ENCODE measurements around the gene SDCCAG8.
"Not testable (repeated sequence)": the region's sequence is repeated elsewhere in the genome, so short reads cannot be mapped to it uniquely, and the experiment has no call there.

SDCCAG8 gene

GRCh38 chr1:243255791-243256512 lies at the start of gene SDCCAG8:
TSS of gene SDCCAG8 (plus strand) at chr1:243256041. CDS start at chr1:243256174, 133 bp downstream.
- H3K27me3 Mint-ChIP-seq = no peaks in the 10 kb centered on the region
- H3K27ac Mint-ChIP-seq = peak within 1 kb of the TSS; percentile 97
- H3K36me3 Mint-ChIP-seq (ENCODE audit: low read depth) = peaks cover 9% of the 10 kb centered on the region
- H3K4me1 Mint-ChIP-seq (ENCODE audit: low read depth) = peaks cover 48% of the 10 kb centered on the region
- H3K4me3 Mint-ChIP-seq = peak within 1 kb of the TSS; percentile 93
- H3K9me3 Mint-ChIP-seq = no peaks in the 10 kb centered on the region

DNA sequence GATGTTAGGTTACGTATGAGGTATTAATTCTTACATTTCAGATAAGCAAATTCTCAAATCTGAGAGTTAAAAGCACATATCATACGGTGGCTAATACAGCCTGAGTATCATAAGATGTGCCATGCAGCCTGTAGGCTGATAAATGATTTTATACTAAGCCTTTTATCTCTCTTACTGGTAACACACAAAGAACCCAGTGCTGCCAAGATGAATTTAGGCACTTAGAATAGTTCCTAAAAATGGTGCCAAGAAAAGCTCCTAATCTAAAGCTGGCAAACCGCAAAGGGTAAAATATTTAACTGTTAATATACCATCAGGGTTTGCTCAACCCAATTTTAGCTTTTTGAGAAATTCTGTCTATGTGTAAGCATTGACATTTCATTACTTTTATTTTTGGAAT lies 43.9 kb upstream of the SDCCAG8 start:
- H3K4me1 Mint-ChIP-seq (ENCODE audit: low read depth); H3K27me3 Mint-ChIP-seq; H3K9me3 Mint-ChIP-seq; H3K27ac Mint-ChIP-seq; H3K4me3 Mint-ChIP-seq: not testable (repeated sequence)
- H3K36me3 Mint-ChIP-seq (ENCODE audit: low read depth) = peaks cover 15% of the 10 kb centered on the region

GRCh38 chr1:243213045-243213787 lies 42.6 kb upstream of the SDCCAG8 start:
- no peaks in the 10 kb centered on the region for H3K9me3 Mint-ChIP-seq
- no peaks in the 10 kb centered on the region for H3K4me1 Mint-ChIP-seq (ENCODE audit: low read depth)

GRCh38 chr1:243215276-243215875 lies 40.5 kb upstream of the SDCCAG8 start:
- not testable (repeated sequence) for H3K4me3 Mint-ChIP-seq; H3K4me1 Mint-ChIP-seq (ENCODE audit: low read depth); H3K9me3 Mint-ChIP-seq; H3K27me3 Mint-ChIP-seq; H3K27ac Mint-ChIP-seq
- H3K36me3 Mint-ChIP-seq (ENCODE audit: low read depth) = peaks cover 42% of the 10 kb centered on the region

More at GRCh38 chr1:243213045-243213787, 42.6 kb upstream of the SDCCAG8 start:
- Mint-ChIP-seq H3K36me3 (ENCODE audit: low read depth) (peaks cover 24% of the 10 kb centered on the region), H3K27me3 (no peaks in the 10 kb centered on the region), H3K27ac (peak overlapping the region; percentile 55), H3K4me3 (no peak overlapping the region)

- Mint-ChIP-seq H3K9me3 (no peaks in the 10 kb centered on the region), H3K36me3 (ENCODE audit: low read depth) (peaks cover 56% of the 10 kb centered on the region), H3K4me3 (no peak overlapping the region), H3K27me3 (no peaks in the 10 kb centered on the region), H3K27ac (no peak overlapping the region), H3K4me1 (ENCODE audit: low read depth) (no peaks in the 10 kb centered on the region)
Observed at GRCh38 chr1:243216741-243217140, 39.1 kb upstream of the SDCCAG8 start.

DNA sequence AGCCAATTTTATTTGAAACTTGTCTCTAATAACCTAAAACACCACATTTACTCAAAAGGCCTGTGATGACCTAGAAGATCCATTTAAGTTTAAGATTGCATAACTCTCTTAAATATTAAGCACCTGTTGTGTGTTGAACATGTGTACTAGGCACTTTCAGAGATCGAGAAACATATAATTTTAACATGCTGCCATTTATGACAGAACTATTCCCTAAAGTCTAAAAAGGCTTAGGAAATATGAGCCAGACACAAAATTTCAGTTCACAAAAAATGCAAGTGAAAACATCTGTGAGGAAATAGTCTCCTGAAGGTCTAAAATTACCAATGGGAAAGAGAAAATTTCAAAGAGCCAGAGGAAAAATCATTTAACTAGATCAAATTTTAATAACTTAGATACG lies 38.5 kb upstream of the SDCCAG8 start:
- no peaks in the 10 kb centered on the region for H3K4me1 Mint-ChIP-seq (ENCODE audit: low read depth)
- peaks cover 60% of the 10 kb centered on the region for H3K36me3 Mint-ChIP-seq (ENCODE audit: low read depth)
- no peaks in the 10 kb centered on the region for H3K27me3 Mint-ChIP-seq

DNA sequence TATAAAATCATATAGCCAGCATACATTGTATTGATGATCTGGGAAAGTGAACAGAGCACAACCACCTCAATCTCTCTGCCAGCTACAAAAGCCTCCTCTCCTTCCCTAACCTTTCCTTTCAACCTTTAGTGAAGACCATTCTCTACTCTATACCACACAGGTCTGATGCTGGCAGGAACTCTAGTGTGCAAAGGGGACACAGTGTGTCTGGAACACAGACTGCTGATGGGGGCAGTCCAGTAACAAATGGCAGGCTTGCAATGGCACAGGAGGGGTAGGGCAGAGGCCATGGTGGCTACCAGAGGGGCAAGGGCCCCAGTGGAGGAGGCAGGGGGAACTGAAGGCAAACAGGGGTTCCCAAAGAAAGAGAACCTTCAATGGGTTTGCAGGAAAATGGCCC lies 37.8 kb upstream of the SDCCAG8 start:
- Mint-ChIP-seq H3K4me3 (no peak overlapping the region), H3K27ac (no peak overlapping the region), H3K36me3 (ENCODE audit: low read depth) (peaks cover 63% of the 10 kb centered on the region), H3K27me3 (no peaks in the 10 kb centered on the region), H3K9me3 (no peaks in the 10 kb centered on the region), H3K4me1 (ENCODE audit: low read depth) (no peaks in the 10 kb centered on the region)

More for the DNA sequence above, 38.5 kb upstream of the SDCCAG8 start:
- H3K27ac Mint-ChIP-seq = no peak overlapping the region
- H3K4me3 Mint-ChIP-seq = no peak overlapping the region
- H3K9me3 Mint-ChIP-seq = no peaks in the 10 kb centered on the region

- Mint-ChIP-seq H3K27ac (no peak overlapping the region), H3K9me3 (peaks cover 24% of the 10 kb centered on the region), H3K4me1 (ENCODE audit: low read depth) (peaks cover 11% of the 10 kb centered on the region), H3K4me3 (no peak overlapping the region), H3K36me3 (ENCODE audit: low read depth) (peaks cover 65% of the 10 kb centered on the region), H3K27me3 (no peaks in the 10 kb centered on the region)
Observed at GRCh38 chr1:243227622-243228021, 28.2 kb upstream of the SDCCAG8 start.

DNA sequence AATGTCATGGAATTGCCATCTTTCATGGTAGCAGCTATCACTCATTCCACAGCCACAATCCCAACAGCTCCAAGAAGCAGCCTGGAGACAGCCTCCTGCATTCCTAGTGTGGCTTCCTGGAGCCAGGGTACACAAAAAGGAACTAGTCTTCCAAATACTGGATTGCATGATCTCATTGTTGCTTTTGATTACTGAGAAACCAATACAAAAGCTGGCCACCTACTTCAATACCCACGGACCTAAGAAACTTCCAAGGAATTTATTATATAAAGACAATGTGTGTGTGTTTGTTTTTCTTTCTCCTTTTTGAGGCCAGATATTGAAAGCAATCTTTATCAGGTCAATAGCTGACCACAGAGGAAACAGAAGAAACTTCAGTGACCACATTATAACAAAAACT lies 26.3 kb upstream of the SDCCAG8 start:
- H3K36me3 Mint-ChIP-seq (ENCODE audit: low read depth) = peaks cover 58% of the 10 kb centered on the region
- H3K4me3 Mint-ChIP-seq = no peak overlapping the region
- no peaks in the 10 kb centered on the region for H3K27me3 Mint-ChIP-seq
- H3K27ac Mint-ChIP-seq = no peak overlapping the region
- peaks cover 11% of the 10 kb centered on the region for H3K4me1 Mint-ChIP-seq (ENCODE audit: low read depth)
- peaks cover 29% of the 10 kb centered on the region for H3K9me3 Mint-ChIP-seq

DNA sequence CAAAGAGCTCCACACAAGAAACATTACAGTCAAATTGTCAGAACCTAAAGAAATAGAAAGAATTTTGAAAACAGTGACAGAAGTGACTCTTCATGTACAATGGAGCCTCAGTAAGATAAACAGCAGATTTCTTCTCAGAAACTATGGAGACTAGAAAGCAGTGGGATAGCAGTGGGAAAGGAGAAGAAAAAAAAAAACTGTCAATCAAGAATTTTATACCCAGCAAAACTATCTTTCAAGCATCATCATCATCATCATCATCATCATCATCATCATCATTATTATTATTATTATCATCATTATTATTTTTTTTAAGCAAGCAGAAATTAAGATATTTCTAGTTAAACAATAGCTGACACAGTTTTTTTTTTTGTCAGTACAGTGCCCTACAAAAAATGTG lies 24.9 kb upstream of the SDCCAG8 start:
- Mint-ChIP-seq H3K9me3 (peaks cover 29% of the 10 kb centered on the region), H3K36me3 (ENCODE audit: low read depth) (peaks cover 59% of the 10 kb centered on the region), H3K4me1 (ENCODE audit: low read depth) (peaks cover 11% of the 10 kb centered on the region), H3K4me3 (no peak overlapping the region), H3K27me3 (no peaks in the 10 kb centered on the region), H3K27ac (no peak overlapping the region)

DNA sequence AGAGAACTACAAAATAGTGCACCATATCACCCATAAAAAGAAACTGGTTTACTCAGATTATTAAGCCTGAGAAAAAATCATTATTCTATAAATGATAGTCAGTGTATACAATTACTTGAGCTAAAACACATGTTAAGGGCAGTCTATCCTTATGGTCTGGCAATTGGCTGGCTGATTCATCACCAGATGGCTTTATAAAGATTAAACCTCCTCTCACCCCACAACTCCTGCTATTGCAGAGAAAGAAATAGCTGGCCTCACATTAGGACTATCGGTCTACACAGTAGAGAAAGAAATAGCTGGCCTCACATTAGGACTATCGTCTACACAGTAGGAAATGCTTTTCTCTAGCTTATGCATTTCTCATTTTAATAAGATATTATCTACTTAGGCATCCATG lies 21.9 kb upstream of the SDCCAG8 start:
- H3K36me3 Mint-ChIP-seq (ENCODE audit: low read depth) = peaks cover 74% of the 10 kb centered on the region
- H3K27ac Mint-ChIP-seq = no peak overlapping the region
- H3K27me3 Mint-ChIP-seq = no peaks in the 10 kb centered on the region
- peaks cover 28% of the 10 kb centered on the region for H3K9me3 Mint-ChIP-seq
- no peak overlapping the region for H3K4me3 Mint-ChIP-seq
- H3K4me1 Mint-ChIP-seq (ENCODE audit: low read depth) = peaks cover 18% of the 10 kb centered on the region

DNA sequence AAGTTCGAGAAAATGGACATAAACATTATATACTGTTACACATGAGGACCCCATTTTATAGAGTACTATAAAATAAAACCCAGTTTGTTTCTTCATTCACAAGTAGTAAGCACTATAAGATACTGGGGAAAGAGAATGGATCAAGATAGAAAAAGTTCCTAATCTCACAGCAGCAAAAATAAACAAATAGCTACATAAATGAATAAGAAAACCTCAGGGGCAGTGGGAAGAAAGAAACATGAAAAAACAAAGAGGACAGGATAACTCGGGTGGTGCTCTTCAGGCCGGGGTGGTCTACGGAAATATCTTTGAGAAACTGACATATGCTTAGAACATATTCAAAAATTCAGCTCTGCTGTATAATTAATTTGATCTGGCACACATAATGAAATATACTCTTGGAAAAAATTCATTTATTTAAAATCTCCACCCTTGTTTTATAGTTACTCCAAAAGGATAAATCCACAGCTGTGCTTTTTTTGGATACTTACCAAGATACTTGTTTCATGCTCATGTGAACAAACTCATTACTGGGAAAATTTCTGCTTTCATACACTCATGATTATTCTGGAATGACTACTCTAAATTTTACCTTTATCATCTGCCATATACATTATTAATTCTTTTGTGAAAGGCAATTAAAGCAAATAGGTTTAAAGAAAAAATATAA lies 20.7 kb upstream of the SDCCAG8 start:
- Mint-ChIP-seq H3K27ac (no peak overlapping the region), H3K9me3 (peaks cover 24% of the 10 kb centered on the region), H3K4me1 (ENCODE audit: low read depth) (peaks cover 11% of the 10 kb centered on the region), H3K27me3 (no peaks in the 10 kb centered on the region), H3K36me3 (ENCODE audit: low read depth) (peaks cover 69% of the 10 kb centered on the region), H3K4me3 (no peak overlapping the region)

- H3K4me3 Mint-ChIP-seq = no peak overlapping the region
- H3K27me3 Mint-ChIP-seq = no peaks in the 10 kb centered on the region
- H3K9me3 Mint-ChIP-seq = peaks cover 17% of the 10 kb centered on the region
- peaks cover 68% of the 10 kb centered on the region for H3K36me3 Mint-ChIP-seq (ENCODE audit: low read depth)
- H3K4me1 Mint-ChIP-seq (ENCODE audit: low read depth) = peaks cover 8% of the 10 kb centered on the region
- H3K27ac Mint-ChIP-seq = no peak overlapping the region
Observed at GRCh38 chr1:243236604-243237252, 19.1 kb upstream of the SDCCAG8 start.

- H3K9me3 Mint-ChIP-seq = peaks cover 5% of the 10 kb centered on the region
- peaks cover 41% of the 10 kb centered on the region for H3K36me3 Mint-ChIP-seq (ENCODE audit: low read depth)
- peaks cover 33% of the 10 kb centered on the region for H3K4me1 Mint-ChIP-seq (ENCODE audit: low read depth)
- no peaks in the 10 kb centered on the region for H3K27me3 Mint-ChIP-seq
- no peak overlapping the region for H3K27ac Mint-ChIP-seq
- no peak overlapping the region for H3K4me3 Mint-ChIP-seq
Observed at GRCh38 chr1:243244432-243244841, 11.4 kb upstream of the SDCCAG8 start.
